ENCODE results near the gene METTL16. TPM values are rescaled to one million over a fixed set of nuclear protein-coding genes. Genes with fewer than 3 reads are reported as not detected.

Gene METTL16
- polyA plus RNA-seq, 1 of the 3 experiments (the other 2 are of a cell fraction): 8.1 TPM

DNA sequence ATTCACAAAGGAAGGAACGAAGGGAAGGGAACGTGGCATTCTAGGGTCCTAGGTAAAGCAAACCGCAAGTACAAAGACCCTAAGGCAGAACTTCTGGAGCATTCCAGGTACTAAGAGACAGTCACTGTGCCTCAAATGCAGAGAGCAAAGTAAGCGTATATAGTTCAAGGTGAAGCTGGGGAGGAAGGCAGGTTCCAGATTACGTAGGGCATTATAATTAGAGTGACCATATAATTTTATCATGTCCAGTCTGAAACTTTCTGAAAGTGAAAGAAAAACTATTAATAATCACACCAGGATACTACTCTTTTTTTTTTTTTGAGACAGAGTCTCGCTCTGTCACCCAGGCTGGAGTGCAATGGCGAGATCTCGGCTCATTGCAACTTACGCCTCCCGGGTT is 25.7 kb downstream of the METTL16 start:
- H3K4me1 ChIP-seq (ENCODE audit: control insufficient read depth in 1 of 2, insufficient read depth in 2 of 2, low read depth in 1 of 2, low read length in 1 of 2): peaks cover 0 to 14% of the 10 kb centered on the region in 2 experiments; a peak in 2 of 4 replicates
- 95% methylated on average over 10 of the region's 10 CpGs for WGBS (ENCODE audit: low lambda C conversion rate)

DNA sequence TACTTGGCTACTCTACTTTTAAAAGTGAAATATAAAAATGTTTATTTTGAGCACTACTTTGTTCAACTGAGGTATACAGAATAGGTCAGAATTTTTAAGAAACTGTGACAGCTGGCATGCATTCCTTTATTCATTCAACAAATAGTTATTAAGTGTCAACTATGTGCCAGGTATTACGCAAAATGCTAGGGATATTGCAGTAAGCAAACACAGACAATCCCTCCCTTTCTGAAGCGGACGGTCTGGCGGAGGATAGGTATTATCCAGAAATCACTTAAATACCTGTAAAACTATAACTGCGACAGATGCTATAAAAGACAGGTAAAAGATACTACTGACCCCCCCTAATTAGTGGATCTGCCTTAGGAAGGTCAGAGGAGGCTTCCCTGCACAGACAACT is 26.1 kb downstream of the METTL16 start:
- Histone ChIP-seq H3K4me2 (peak overlapping the region; percentile 40; the same call in 1 of the 2 replicates), H3K9ac (no peak overlapping the region), H3K79me2 (ENCODE audit: insufficient read depth) (peaks cover 60% of the 10 kb centered on the region)
- no peak for TF ChIP-seq CHD2 (IDR thresholded peaks at IDR 0.05; ENCODE audit: low read length, partially characterized antibody)
- no peak for TF ChIP-seq SMC3 (IDR thresholded peaks at IDR 0.05; ENCODE audit: low read depth, low read length)
- no peak for TF ChIP-seq RAD21 (IDR thresholded peaks at IDR 0.05; ENCODE audit: low read length)
- TF ChIP-seq EZH2phosphoT487 (IDR thresholded peaks at IDR 0.05; ENCODE audit: borderline replicate concordance, low read depth): no peak
- no peak for TF ChIP-seq RFX5 (IDR thresholded peaks at IDR 0.05; ENCODE audit: low read length)
- no peak for TF ChIP-seq GABPA (IDR thresholded peaks at IDR 0.05; ENCODE audit: low read depth)
- no peak for TF ChIP-seq MXI1 (IDR thresholded peaks at IDR 0.05; ENCODE audit: low read depth, low read length)
- TF ChIP-seq, protein P1, sequence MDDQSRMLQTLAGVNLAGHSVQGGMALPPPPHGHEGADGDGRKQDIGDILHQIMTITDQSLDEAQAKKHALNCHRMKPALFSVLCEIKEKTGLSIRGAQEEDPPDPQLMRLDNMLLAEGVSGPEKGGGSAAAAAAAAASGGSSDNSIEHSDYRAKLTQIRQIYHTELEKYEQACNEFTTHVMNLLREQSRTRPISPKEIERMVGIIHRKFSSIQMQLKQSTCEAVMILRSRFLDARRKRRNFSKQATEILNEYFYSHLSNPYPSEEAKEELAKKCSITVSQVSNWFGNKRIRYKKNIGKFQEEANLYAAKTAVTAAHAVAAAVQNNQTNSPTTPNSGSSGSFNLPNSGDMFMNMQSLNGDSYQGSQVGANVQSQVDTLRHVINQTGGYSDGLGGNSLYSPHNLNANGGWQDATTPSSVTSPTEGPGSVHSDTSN (IDR thresholded peaks at IDR 0.05): no peak

More for the DNA sequence above, 25.7 kb downstream of the METTL16 start:
- TF ChIP-seq USF1 (IDR thresholded peaks at IDR 0.05; ENCODE audit: borderline replicate concordance, low read depth): no peak
- no peak for TF ChIP-seq ELF1 (IDR thresholded peaks at IDR 0.05)
- TF ChIP-seq, protein P2, sequence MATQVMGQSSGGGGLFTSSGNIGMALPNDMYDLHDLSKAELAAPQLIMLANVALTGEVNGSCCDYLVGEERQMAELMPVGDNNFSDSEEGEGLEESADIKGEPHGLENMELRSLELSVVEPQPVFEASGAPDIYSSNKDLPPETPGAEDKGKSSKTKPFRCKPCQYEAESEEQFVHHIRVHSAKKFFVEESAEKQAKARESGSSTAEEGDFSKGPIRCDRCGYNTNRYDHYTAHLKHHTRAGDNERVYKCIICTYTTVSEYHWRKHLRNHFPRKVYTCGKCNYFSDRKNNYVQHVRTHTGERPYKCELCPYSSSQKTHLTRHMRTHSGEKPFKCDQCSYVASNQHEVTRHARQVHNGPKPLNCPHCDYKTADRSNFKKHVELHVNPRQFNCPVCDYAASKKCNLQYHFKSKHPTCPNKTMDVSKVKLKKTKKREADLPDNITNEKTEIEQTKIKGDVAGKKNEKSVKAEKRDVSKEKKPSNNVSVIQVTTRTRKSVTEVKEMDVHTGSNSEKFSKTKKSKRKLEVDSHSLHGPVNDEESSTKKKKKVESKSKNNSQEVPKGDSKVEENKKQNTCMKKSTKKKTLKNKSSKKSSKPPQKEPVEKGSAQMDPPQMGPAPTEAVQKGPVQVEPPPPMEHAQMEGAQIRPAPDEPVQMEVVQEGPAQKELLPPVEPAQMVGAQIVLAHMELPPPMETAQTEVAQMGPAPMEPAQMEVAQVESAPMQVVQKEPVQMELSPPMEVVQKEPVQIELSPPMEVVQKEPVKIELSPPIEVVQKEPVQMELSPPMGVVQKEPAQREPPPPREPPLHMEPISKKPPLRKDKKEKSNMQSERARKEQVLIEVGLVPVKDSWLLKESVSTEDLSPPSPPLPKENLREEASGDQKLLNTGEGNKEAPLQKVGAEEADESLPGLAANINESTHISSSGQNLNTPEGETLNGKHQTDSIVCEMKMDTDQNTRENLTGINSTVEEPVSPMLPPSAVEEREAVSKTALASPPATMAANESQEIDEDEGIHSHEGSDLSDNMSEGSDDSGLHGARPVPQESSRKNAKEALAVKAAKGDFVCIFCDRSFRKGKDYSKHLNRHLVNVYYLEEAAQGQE (IDR thresholded peaks at IDR 0.05; ENCODE audit: low read depth, low read length): no peak
- TF ChIP-seq YY1 (IDR thresholded peaks at IDR 0.05; ENCODE audit: low read depth): no peak
- TF ChIP-seq RXRA (IDR thresholded peaks at IDR 0.05; ENCODE audit: borderline replicate concordance, low read depth): no peak
- TF ChIP-seq, protein P1 (IDR thresholded peaks at IDR 0.05): no peak
- no peak for TF ChIP-seq SIN3A (IDR thresholded peaks at IDR 0.05; ENCODE audit: borderline replicate concordance, low read depth, low read length)
- no peak for TF ChIP-seq TAF1 (IDR thresholded peaks at IDR 0.05; ENCODE audit: borderline replicate concordance, low read depth, low read length)
- TF ChIP-seq EZH2phosphoT487 (IDR thresholded peaks at IDR 0.05; ENCODE audit: borderline replicate concordance, low read depth): no peak
- ChIA-PET POLR2A (no interaction called here), CTCF (no interaction called here)
- H3K9ac ChIP-seq: no peak overlapping the region
- DNase-seq: no peak
- H3K79me2 ChIP-seq (ENCODE audit: insufficient read depth): peaks cover 55% of the 10 kb centered on the region
- H3K4me2 ChIP-seq: peak overlapping the region; percentile 40; the same call in 1 of the 2 replicates
- H3K36me3 ChIP-seq (replicated peaks in 1 of 2; ENCODE audit: control insufficient read depth in 1 of 2, insufficient read depth in 2 of 2, low read length in 1 of 2): peaks cover 0 to 3% of the 10 kb centered on the region in 2 experiments
- no peaks in the 10 kb centered on the region for H3K9me3 ChIP-seq
- no peaks in the 10 kb centered on the region for H3F3A ChIP-seq (replicated peaks; ENCODE audit: insufficient read depth)
- H2AFZ ChIP-seq (ENCODE audit: low read depth): no peak overlapping the region
- H4K20me1 ChIP-seq (ENCODE audit: insufficient read depth): no peaks in the 10 kb centered on the region
- H3K27ac ChIP-seq (ENCODE audit: low read depth in 2 of 2, low read length in 1 of 2): no peak overlapping the region
- H3K4me3 ChIP-seq (ENCODE audit: low read depth in 2 of 2, low read length in 1 of 2): no peak overlapping the region
- no peaks in the 10 kb centered on the region for H3K27me3 ChIP-seq (ENCODE audit: insufficient read depth)
- H3K9me2 ChIP-seq: 0 out of 2 replicates have a peak, but pooled peaks cover 3% of the 10 kb centered on the region

More for the DNA sequence above, 26.1 kb downstream of the METTL16 start:
- Histone ChIP-seq H3K9me3 (no peaks in the 10 kb centered on the region), H2AFZ (ENCODE audit: low read depth) (no peak overlapping the region), H3K9me2 (0 out of 2 replicates have a peak, but pooled peaks cover 3% of the 10 kb centered on the region), H3K27ac (ENCODE audit: low read depth in 2 of 2, low read length in 1 of 2) (no peak overlapping the region), H4K20me1 (ENCODE audit: insufficient read depth) (no peaks in the 10 kb centered on the region), H3K36me3 (replicated peaks in 1 of 2; ENCODE audit: control insufficient read depth in 1 of 2, insufficient read depth in 2 of 2, low read length in 1 of 2) (peaks cover 0 to 3% of the 10 kb centered on the region in 2 experiments), H3K27me3 (ENCODE audit: insufficient read depth) (no peaks in the 10 kb centered on the region), H3K4me1 (ENCODE audit: control insufficient read depth in 1 of 2, insufficient read depth in 2 of 2, low read depth in 1 of 2, low read length in 1 of 2) (peaks cover 0 to 14% of the 10 kb centered on the region in 2 experiments; a peak in 2 of 4 replicates), H3K4me3 (ENCODE audit: low read depth in 2 of 2, low read length in 1 of 2) (no peak overlapping the region), H3F3A (replicated peaks; ENCODE audit: insufficient read depth) (no peaks in the 10 kb centered on the region)
- WGBS (ENCODE audit: low lambda C conversion rate): 89% methylated on average over 5 of the region's 5 CpGs
- CTCF ChIA-PET: no interaction called here
- DNase-seq: no peak
- POLR2A ChIA-PET: no interaction called here

Data from SK-N-SH (cell line).